GM19238 (cell line): Measurements from ENCODE around the gene GIGYF1.

Experiments used
- DNase-seq: peaks from one replicate; pipeline ENCODE4 v3.0.0; 2011; ENCODE audit warnings: low spot score; ENCODE audit not compliant: insufficient read length

Gene GIGYF1

GRCh38 chr7:100685631-100686145 is 8.4 kb downstream of the GIGYF1 start:
- DNase-seq = no peak

- DNase-seq = no peak
Measured at GRCh38 chr7:100685049-100685605, 8.9 kb downstream of the GIGYF1 start.

GRCh38 chr7:100684534-100685042 is 9.5 kb downstream of the GIGYF1 start:
- DNase-seq = no peak

- no peak for DNase-seq
Measured at GRCh38 chr7:100683659-100684533, 10.2 kb downstream of the GIGYF1 start.

- DNase-seq = no peak
Measured at GRCh38 chr7:100682991-100683658, 10.9 kb downstream of the GIGYF1 start.

- no peak for DNase-seq
Measured at GRCh38 chr7:100682228-100682741, 11.8 kb downstream of the GIGYF1 start.

GRCh38 chr7:100681491-100682227 is 12.4 kb downstream of the GIGYF1 start:
- DNase-seq = no peak

GRCh38 chr7:100680576-100681271 is 13.3 kb downstream of the GIGYF1 start:
- no peak for DNase-seq

GRCh38 chr7:100679927-100680575 is 14.0 kb downstream of the GIGYF1 start:
- DNase-seq = no peak

GRCh38 chr7:100679129-100679926 is 14.7 kb downstream of the GIGYF1 start:
- peak; percentile 2 for DNase-seq

GRCh38 chr7:100678291-100678984 is 15.6 kb downstream of the GIGYF1 start:
- peak; percentile 4 for DNase-seq

GRCh38 chr7:100677308-100678267 is 16.5 kb downstream of the GIGYF1 start:
- DNase-seq = no peak

- DNase-seq = no peak
Measured at GRCh38 chr7:100676501-100677306, 17.3 kb downstream of the GIGYF1 start.

GRCh38 chr7:100675581-100676350 is 18.3 kb downstream of the GIGYF1 start:
- DNase-seq = peak; percentile 79

GRCh38 chr7:100675105-100675451 is 19.0 kb downstream of the GIGYF1 start:
- DNase-seq = no peak
